GM19023 (cell line): ENCODE data around the gene NT5C3B.
A peak's percentile ranks its signal among the peaks of the same experiment; 100 is the strongest.
"Not testable (repeated sequence)": the region's sequence is repeated elsewhere in the genome, so short reads cannot be mapped to it uniquely, and the experiment has no call there.

Experiments
- ATAC-seq: cut with Tn5 transposase; IDR thresholded peaks from one replicate; pipeline ENCODE4 v1.9.1; 2021; ENCODE audit warnings: mild to moderate bottlenecking, moderate library complexity; ENCODE audit not compliant: unreplicated experiment

The NT5C3B gene

DNA sequence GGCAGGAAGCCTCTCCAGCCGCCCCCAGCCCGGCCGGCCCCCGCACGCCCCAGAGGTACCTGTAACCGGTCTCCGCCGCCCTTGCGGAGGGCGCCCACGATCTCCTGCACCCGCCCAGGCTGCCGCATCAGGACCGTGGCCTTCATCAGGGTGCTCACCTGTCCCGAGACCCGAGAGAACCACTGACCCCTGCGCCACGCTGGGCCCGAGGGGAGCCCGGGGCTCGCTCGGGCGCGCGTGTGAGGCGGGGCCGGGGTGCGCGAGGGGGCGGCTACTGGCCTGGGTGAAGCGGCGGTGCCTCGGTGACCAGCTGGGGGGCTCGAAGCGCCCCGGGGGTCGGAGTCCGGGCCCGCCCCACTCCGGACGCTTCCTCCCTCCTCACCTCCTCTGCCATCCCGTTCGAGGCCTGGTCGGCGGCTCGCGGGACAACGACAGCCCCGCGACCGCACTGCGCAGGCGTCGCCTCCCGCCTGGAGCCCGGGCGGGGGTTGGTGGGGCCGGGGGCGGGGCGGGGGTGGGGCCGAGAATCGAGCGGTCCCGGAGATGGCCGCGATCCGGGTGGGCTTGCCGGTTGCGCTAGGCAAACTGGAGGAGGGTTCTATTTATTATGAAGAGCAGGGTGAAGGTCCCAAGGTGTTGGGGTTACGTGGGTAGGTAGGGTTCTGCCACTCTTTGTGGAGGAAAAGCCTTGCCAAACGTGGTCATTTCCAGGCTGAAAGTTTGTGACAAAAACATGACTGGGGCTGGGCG is at the start of gene NT5C3B:
Gene NT5C3B, minus strand, starts transcription at position 433 of the 750 bp plus-strand sequence. Its CDS starts 39 bp downstream, at position 394.
- ATAC-seq, result peak; percentile 64

DNA sequence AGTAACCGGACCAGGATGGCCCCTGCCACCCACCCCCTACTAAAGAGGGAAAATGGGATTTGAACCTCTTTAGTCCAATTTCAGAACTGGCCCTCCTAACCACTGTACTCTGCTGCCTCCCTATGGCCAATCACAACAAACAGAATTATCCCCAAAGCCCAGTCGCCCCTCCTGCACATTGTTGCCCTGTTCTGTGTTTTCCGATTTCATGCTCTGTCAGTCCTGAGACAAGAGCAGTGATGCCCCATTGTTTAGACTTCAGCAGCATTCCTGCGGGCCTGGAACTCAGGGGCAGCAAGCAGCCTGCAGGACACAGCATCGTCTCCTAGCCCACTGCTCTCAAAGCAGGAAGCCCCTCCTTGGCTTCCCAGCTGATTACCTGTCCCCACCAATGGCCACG is 49.7 kb upstream of the NT5C3B start:
- ATAC-seq, result no peak

DNA sequence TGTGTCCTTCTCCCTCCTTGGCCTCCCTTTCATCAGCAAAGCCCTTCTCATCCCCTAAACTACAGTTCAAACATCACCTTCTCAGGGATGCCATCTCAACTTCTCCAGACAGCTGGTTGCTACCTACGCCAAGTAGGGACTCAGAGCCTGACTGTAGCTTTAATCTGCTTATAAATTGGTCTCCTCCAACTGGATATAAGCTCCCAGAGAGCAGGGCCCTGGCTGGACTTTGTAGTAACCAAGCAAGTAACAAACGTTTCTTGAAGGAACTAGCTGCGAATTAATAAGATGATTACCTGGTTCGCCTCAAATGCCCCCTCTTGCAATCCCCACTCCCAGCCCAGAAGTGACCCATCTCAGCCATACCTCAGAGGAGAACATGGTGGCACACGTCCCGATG is 46.7 kb upstream of the NT5C3B start:
- no peak for ATAC-seq

DNA sequence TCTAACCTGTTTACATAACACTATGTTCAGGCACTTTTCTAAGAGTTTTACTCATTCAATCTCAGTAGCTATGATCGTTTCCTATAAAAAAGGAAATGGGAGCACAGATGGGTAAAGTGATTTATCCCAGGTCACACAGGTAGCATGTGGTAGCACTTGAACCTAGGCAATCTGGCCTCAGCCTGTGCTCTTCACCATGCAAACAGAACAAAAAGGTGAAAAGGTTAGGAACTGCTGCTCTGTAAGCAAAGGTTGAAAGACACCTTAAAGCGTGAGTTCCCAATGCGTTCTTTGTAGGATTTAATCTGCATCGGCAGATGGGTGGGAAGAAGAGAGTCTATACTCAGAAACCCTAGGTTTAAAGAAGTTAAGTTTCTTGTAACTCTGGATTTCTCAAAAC is 44.1 kb upstream of the NT5C3B start:
- no peak for ATAC-seq

DNA sequence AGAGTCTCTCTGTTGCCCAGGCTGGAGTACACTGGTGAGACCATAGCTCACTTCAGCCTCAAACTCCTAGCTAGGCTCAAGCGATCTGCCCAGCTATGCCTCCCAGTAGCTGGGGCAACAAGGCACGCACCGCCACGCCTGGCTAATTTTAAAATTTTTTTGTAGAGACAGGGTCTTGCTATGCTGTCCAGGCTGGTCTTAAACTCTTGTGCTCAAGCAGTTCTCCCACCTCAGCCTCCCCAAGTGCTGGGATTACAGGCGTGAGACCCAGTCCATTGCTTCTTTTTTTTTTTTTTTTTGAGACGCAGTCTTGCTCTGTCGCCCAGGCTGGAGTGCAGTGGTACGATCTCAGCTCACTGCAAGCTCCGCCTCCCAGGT is 38.2 kb upstream of the NT5C3B start:
- ATAC-seq, result not testable (repeated sequence)

DNA sequence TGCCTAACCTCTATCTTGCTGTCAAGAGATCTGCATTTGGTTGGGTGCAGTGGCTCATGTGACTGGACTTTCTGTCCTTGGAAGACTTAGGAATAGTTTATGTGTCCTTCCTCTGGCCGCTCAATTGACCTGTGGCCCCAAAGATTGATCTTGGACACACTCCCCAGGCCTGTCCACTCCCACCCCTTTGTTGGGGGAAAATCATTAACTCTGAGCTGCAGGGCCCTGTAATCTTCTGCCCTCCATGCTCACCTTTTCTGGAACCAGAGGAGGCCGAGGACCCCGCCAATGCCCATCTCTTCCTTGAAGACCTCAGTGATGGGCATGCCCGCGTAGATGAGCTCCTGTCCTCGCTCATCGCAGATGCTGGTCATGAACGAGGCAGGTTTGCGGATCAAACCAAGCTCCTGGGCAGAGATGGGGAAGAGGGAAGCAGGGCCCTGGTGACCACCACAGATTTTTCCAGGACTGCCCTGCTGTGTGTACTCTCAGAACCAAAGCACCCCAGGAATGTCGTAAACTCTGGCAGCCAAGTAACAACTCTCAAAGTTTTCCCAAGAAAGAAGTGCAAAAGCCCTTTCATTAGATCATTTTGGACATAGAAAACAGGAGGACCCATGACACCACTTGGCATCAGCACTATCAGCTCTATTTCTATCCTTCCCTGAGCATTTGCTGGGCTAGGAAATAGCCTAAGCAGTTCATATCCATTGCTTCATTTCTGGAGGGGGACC is 37.7 kb upstream of the NT5C3B start:
- no peak for ATAC-seq

DNA sequence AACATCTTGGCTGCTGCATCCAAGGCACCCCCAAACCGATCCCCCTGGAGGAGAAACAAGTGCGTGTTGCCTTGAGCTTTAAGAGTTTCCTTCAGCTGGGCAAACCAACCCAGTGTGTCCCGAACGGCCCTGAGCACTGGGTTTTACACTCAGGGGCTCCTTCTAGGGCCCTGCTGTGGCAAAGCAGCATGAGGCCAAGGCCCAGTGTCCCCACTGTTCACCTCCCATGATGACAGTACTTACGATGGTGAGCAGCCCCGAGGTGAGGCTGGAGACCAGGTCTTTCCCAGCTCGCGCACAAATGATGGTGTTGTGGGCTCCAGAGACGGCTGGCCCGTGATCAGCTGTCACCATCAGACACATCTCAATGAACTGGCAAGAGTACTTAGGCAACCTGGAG is 35.8 kb upstream of the NT5C3B start:
- ATAC-seq, result no peak

DNA sequence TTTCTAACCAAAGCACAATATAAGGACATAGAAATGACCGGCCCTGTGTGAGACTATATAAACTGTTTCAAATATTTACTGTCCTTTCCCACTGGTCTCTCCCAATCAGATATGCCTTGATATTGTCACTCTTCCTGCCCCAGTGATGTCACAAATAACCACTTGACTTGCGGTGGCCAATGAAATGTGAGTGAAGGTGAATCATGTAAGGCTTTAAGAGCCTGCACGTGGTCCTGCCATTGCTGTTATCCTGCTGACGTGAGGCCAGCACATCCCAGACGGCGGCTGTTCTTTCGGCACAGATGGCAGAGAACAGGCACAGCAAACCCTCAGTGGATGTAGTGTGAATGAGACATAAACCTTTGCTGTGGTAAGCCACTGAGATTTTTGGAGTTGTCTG is 34.6 kb upstream of the NT5C3B start:
- ATAC-seq, result no peak

DNA sequence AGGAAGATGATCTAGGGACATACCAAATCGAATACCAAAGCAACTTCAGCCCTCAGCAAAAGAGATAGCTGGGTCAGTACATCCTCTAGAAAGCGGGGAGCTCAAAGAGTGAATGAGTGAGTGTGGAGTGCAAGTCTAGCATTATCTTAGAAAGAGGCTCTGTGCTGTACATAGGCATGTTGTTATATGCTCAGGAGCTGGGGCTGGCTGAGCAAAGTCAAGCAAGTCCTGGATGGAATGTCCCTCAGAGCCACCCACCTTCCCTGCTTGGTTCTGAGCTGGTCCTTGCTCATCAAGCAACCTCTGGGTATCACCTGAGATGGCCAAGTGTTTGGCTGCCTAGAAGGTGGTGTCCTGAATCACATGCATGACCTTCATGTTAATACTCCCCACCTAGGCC is 34.1 kb upstream of the NT5C3B start:
- no peak for ATAC-seq

DNA sequence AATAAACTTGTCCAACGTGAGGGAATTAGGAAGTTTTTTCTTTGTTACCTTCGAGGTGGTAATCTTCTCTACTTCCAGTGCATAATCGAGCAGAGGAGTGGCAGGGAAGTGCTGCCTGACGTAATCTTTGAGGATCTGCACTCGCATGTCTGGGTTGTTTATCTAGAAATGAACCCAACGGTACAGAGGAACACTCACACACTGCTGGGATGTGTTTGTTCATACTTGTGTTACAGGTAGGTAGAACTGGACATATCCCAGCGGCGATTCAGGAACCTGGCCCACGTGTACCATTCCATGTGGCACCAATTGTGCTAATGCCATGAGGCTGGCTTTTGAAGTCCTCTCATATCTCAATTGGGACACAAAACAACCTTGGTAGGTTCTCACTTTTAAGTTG is 33.4 kb upstream of the NT5C3B start:
- no peak for ATAC-seq

DNA sequence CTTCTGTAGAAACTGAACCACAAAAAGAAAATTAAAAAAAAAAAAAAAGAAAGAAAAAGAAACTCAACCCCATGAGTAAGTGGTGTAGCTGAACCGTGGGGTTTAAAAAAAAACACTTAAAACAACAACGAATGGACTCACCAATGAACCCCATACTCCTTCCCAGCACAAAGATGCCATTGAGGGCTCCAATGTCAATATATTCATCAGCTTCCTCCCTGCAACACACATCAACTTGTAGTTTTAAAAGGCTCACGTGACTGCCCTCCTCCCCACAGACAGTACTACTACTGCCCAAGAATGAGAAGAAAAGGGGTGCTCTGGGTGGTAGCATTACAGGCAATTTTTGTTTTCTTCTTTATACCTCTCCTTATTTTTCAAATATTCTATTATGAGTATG is 32.5 kb upstream of the NT5C3B start:
- ATAC-seq, result no peak

DNA sequence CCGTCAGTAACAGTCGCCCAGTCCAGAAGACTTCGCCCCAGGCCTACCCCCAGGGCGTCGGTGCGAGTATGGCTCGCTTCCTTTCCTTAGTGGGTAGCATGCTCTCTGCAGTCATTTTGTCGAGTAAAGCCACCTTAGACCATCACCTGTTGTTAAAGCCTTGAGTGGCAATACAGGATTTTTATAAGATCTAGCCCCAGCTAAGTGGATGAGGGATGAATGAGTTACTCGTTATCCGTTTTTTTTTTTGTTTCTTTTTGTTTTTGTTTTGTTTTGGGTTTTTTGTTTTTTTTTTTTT is 29.5 kb upstream of the NT5C3B start:
- no peak for ATAC-seq

DNA sequence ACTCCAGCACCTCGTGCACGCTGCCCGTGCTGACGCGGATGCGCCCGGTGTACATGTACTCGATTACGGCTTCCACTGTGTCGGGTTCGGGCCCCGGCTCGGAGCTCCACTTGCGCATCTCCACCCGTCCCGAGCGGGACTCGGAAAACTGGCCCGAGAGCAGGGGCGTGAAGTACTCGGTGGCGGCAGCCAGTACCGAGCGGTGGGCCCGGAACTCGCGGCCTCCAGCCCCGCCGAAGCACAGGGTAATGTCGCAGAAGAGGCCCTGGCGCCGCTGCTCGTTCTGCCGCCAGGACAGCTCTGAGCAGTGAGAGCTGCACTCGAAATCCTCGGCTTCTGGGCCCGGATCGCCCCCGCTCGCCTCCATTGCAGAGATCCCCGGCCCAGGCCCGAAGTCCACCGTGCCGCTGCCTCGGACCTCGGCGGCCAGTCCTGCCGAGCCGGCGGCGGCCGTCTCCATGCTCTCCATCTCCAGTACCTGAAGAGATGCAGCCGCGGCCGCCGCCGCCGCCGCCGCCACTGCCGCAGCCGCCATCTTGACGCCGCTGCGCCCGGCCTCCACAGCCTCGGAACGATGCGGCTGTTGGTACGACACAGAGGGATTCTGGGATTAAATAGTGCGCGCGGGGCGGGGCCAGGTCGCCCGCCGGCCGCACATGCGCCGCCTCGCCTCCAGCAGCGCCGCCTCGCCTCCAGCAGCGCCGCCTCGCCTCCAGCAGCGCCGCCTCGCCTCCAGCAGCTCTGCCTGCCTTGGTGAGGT is 29.0 kb upstream of the NT5C3B start, which contains the start of gene KLHL11:
Gene KLHL11, minus strand, starts transcription at position 588 of the 760 bp plus-strand sequence. Its CDS starts 53 bp downstream, at position 535.
- ATAC-seq, result peak; percentile 85

DNA sequence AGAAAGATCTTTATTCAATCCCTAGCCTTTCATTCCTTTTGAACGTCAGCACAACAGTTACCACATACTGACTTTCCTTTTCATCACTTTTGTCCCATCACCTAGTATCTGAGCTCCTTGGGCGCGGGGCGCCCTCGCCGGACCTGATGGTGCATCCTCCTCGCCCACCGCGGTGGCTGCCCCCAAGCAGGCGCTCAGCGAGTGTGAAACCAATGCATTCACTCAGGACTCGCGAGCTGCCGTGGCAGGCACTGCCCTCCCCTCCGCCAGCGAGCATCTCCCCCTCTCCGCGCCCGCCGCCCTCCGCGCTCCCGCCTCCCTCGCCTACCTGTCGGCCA is 28.4 kb upstream of the NT5C3B start:
- peak; percentile 38 for ATAC-seq

DNA sequence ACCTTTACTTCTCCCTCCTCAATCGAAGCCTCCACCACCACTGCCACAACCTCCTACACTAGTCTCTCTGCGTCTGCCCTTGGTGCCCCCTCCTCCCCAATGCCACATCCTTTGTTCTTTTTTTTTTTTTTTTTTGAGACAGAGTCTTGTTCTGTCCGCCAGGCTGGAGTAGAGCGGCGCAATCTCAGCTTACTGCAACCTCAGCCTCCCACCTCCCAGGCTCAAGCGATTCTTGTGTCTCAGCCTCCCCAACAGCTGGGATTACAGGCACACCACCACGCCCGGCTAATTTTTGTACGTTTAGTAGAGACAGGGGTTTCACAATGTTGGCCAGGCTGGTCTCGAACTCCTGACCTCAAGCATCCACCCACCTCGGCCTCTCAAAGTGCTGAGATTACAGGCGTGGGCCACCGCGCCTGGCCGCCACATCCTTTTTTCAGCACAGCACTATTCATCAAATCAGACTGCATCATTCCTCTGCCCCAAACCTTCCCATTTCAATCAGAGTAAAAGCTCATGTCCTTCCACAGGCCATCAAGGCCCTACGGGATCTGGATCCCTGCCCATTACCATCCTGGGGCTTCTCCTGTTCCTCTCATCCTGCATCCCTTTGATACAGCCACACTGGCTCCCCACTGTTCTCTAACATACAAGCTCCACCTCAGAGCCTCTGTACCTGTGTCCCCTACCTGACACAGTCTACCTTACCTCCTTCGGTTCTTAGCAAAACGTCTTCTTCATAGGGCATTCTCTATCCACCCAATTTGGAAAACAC is 27.2 kb upstream of the NT5C3B start:
- ATAC-seq, result no peak

DNA sequence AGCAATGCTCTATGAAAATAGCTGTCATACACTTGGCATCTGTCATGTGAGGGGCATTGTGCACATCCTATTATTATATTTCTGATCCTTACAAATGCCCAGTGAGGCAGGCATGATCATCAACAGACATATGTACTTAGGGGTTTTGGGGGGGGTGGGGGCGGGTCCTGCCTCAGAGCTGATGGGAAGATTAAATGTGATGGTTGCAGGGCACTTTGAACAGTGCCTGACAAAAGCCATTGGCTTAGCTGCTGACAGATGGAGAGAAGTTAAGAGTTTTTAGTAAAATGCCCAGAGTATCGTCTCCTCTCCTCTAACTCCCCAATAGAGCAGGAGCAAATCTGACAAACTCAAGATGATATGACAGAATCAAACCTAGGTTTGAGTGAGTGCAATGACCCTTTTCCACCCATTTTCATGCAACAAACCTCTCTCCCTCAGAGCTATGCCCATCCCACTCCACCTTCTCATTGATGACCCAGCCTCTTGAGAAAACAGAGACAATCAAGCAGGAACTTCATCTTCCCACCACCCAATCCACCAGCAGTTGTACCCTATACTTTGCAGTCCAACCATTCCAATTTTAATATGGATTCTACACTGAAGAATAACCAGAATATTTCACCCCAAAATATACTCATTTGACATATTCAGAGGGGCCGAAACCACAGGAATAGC is 24.4 kb upstream of the NT5C3B start:
- ATAC-seq, result no peak

DNA sequence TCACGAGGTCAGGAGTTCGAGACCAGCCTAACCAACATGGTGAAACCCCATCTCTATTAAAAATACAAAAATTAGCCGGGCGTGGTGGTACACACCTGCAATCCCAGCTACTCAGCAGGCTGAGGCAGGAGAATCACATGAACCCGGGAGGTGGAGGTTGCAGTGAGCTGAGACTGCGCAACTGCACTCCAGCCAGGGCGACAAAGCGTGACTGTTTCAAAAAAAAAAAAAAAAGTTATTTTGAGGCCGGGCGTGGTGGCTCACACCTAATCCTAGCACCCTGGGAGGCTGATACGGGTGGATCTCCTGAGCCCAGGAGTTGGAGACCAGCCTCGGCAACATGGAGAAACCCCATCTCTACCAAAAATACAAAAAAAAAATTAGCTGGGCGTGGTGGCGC is 15.3 kb upstream of the NT5C3B start:
- ATAC-seq, result not testable (repeated sequence)

DNA sequence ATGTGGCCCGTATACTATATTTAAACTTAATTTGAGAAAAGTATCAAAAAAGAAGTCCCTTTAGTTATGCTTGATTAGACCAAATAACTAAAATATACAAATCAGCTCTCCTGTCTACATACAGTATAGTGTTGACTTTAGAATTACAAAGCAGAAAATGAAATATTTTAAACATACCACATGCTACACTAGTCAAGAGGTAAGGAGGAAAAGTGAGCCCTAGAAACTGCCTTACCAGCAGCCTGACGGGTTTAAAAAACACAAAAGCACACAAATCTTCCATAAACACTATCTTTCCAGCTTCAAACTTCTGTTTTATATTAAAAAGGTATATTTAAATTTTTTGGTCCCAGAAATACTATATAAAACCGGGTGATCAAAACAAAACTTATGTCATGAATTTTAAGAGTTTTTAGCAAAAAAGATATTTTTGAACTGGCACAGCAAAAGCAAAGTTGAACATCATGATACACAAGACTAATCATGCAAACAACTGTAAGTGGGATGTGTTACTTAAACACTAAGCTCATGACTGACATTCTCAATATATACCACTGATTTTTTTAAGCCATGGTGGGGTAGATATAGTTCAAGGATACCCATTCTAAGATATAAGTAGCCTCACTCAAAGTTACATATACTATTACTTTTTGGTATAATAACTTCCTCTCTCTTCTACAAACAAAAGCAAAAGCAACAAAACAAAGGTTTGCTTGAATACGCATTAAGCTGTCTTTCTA is 13.4 kb upstream of the NT5C3B start:
- no peak for ATAC-seq

DNA sequence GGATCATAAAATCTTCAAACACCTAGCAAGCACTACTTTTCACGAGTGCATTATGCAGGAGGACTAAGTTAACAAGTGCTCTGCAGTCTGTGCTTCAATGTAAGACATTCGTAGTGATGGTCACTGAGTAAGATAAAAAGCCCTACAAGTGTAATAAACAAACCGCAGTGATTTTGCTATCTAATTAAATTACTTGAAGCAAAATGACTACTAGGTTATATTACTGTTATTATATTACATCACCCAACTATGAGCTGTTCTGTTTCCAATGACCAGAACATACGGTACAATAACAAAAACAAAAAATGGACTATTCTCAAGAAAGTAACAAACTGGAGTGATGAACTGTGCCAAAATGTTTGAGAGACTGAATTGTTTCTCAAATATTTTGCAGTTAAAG is 12.8 kb upstream of the NT5C3B start:
- no peak for ATAC-seq

DNA sequence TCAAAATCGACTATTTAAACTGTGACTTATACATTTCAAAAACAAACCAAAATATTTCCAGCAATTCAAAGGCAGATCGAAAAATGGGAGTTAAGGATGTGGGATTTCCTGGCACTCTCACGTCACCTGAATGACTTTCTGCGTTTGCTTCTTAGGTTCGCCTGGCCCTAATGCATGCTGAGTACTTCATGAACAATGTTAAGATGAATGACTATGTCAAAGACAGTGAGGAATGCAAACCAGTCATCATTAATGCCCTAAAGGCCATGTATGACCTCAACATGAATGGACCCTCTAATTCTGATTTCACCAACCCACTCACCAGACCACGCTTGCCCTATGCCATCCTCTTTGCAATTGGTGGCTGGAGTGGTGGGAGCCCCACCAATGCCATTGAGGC is 8.9 kb upstream of the NT5C3B start:
- ATAC-seq, result no peak
